ENCODE measurements around the gene PNLIPRP2.

PNLIPRP2 gene

DNA sequence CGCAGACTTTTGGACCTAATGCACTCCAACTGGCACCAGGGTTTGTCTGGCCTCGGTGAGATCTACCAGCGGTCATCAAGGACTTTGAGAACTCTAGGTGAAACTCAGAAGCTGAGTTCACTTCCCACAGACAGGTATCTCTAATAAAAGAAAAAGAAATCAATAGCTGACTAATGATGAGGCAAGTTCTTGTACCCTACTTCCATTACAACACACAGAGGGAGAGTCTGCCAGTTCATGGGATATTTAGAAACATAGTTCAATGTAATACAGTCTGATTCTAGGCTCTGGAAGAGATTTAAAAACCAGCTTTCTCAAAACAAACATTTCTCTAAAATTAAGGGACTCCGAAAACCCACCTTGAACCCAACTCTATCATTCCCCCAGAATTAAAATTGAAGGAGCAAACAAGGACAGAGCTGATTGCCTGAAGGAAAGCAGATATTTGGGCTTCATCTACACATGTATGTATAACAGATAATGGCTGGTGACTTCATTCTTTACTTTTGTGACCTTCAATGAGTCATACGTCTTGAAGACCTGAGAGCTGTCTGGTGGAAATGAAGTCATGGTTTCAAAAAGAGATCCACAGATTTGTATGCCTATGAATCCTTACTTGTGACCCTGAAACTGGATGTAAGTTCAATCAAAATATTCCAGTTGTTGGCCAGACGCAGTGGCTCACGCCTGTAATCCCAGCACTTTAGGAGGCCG, 32.7 kb upstream of the PNLIPRP2 start (continued):
- TF ChIP-seq ARNTL (CRISPR knock-in tag; IDR thresholded peaks at IDR 0.05; ENCODE audit: borderline replicate concordance, low read depth) (no peak), PPARA (CRISPR knock-in tag; IDR thresholded peaks at IDR 0.05; ENCODE audit: borderline replicate concordance) (no peak), ZNF8 (CRISPR knock-in tag; IDR thresholded peaks at IDR 0.05) (no peak), ISL1 (CRISPR knock-in tag; IDR thresholded peaks at IDR 0.05) (no peak), ZFP3 (CRISPR knock-in tag; IDR thresholded peaks at IDR 0.05) (no peak), ZNF565 (CRISPR knock-in tag; conservative IDR thresholded peaks at IDR 0.05; ENCODE audit: low read depth) (no peak)
- TF ChIP-seq, protein P1, sequence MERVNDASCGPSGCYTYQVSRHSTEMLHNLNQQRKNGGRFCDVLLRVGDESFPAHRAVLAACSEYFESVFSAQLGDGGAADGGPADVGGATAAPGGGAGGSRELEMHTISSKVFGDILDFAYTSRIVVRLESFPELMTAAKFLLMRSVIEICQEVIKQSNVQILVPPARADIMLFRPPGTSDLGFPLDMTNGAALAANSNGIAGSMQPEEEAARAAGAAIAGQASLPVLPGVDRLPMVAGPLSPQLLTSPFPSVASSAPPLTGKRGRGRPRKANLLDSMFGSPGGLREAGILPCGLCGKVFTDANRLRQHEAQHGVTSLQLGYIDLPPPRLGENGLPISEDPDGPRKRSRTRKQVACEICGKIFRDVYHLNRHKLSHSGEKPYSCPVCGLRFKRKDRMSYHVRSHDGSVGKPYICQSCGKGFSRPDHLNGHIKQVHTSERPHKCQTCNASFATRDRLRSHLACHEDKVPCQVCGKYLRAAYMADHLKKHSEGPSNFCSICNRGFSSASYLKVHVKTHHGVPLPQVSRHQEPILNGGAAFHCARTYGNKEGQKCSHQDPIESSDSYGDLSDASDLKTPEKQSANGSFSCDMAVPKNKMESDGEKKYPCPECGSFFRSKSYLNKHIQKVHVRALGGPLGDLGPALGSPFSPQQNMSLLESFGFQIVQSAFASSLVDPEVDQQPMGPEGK (CRISPR knock-in tag; IDR thresholded peaks at IDR 0.05; ENCODE audit: borderline replicate concordance), result no peak
- TF ChIP-seq, protein P2, sequence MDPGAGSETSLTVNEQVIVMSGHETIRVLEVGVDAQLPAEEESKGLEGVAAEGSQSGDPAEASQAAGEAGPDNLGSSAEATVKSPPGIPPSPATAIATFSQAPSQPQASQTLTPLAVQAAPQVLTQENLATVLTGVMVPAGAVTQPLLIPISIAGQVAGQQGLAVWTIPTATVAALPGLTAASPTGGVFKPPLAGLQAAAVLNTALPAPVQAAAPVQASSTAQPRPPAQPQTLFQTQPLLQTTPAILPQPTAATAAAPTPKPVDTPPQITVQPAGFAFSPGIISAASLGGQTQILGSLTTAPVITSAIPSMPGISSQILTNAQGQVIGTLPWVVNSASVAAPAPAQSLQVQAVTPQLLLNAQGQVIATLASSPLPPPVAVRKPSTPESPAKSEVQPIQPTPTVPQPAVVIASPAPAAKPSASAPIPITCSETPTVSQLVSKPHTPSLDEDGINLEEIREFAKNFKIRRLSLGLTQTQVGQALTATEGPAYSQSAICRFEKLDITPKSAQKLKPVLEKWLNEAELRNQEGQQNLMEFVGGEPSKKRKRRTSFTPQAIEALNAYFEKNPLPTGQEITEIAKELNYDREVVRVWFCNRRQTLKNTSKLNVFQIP (CRISPR knock-in tag; IDR thresholded peaks at IDR 0.05; ENCODE audit: borderline replicate concordance, low read depth), result no peak
- TF ChIP-seq, protein P3, sequence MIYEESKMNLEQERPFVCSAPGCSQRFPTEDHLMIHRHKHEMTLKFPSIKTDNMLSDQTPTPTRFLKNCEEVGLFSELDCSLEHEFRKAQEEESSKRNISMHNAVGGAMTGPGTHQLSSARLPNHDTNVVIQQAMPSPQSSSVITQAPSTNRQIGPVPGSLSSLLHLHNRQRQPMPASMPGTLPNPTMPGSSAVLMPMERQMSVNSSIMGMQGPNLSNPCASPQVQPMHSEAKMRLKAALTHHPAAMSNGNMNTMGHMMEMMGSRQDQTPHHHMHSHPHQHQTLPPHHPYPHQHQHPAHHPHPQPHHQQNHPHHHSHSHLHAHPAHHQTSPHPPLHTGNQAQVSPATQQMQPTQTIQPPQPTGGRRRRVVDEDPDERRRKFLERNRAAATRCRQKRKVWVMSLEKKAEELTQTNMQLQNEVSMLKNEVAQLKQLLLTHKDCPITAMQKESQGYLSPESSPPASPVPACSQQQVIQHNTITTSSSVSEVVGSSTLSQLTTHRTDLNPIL (CRISPR knock-in tag; IDR thresholded peaks at IDR 0.05; ENCODE audit: low read depth), result no peak

DNA sequence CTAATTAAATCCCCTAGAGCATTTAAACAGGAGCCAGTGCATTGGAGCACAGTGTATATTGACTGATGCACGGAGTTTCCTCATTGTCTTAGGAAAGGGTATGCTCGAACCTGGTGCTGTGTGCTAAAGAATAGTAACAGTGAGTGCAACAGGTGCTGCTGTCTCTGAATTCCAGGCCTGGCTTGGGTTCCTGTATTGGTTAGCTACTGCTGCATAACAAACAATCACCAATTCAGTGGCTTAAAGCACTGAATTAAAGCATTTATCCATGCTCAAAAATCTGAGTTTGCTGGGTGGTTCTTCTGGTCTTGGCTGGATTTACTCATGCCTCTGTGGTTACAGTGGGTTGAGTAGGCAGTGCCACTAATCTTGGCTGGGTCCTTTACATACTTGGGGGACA, 31.8 kb upstream of the PNLIPRP2 start:
- ATAC-seq, result no peak
- TF ChIP-seq TCF4 (CRISPR knock-in tag; IDR thresholded peaks at IDR 0.05; ENCODE audit: borderline replicate concordance), result no peak

DNA sequence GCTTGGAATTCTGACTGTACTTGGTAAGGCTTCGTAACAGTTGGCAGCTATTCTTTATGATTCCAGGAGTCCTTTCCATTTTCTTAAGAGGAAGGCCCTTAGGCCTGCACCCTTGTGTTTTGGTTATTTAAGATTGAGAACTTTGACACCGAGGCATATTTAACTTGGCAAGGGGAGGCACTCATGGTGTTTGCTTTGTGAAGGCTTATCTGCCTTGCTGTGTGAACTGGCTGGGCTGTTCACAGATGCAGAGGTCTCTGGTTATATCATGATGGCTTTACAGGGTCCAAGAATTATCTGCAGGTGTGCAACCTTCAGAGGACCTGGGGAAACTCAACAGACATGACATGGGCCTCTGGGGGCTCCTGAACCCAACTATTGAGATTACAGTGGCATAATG, 30.8 kb upstream of the PNLIPRP2 start:
- TF ChIP-seq, protein P2 (CRISPR knock-in tag; IDR thresholded peaks at IDR 0.05; ENCODE audit: borderline replicate concordance, low read depth), result no peak
- TF ChIP-seq TCF4 (CRISPR knock-in tag; IDR thresholded peaks at IDR 0.05; ENCODE audit: borderline replicate concordance), result no peak
- no peak for TF ChIP-seq ISL1 (CRISPR knock-in tag; IDR thresholded peaks at IDR 0.05)
- TF ChIP-seq ARNTL (CRISPR knock-in tag; IDR thresholded peaks at IDR 0.05; ENCODE audit: borderline replicate concordance, low read depth), result no peak
- TF ChIP-seq, protein P3 (CRISPR knock-in tag; IDR thresholded peaks at IDR 0.05; ENCODE audit: low read depth), result no peak
- TF ChIP-seq RARB (CRISPR knock-in tag; IDR thresholded peaks at IDR 0.05), result no peak
- TF ChIP-seq GLIS3 (CRISPR knock-in tag; IDR thresholded peaks at IDR 0.05), result no peak
- no peak for TF ChIP-seq ESRRG (CRISPR knock-in tag; IDR thresholded peaks at IDR 0.05)
- no peak for ATAC-seq

DNA sequence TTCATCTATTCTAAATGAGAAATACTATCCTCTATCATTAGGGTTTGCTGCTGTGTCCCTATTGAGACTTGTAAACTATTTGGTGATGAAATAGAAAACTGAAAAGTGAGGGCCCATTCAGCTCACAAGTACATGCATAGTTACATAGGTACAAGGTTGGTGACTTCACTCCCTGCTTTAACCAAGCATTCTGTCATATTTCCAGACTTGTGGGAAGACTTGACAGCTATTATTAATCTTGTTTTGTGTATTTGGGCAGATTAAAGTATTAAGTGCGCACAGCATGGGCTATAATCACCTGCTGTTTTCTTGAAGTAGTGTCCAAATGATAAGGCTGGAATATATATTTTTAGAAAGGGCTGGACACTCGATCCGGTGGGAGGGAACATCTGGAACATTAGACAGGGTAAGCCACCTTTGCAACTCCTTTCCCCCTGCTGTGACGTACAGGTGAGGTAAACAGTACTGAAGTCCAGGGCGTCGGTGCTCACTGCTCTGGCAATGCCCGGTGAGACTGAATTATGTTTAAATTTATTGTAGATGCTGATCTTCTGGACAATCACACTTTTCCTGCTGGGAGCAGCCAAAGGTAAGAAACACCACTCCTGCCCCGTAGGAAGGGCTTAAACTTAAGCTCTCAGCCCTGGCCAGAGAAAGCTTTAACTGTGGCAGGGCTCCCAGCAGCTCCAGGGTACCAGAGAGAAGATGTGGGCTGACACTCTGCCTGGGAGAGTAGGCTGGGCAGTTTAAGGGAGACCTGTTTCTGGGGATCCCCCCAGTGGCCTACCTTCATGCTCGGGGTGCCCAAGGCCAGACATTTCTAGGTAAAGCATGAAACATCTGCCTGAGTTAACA, 29.9 kb upstream of the PNLIPRP2 start, which contains the start of gene PNLIPRP1:
Gene PNLIPRP1 (plus strand): TSS at position 370 of the 855 bp plus-strand sequence. CDS start 171 bp downstream, at position 541.
- ATAC-seq, result no peak
- TF ChIP-seq GLIS3 (CRISPR knock-in tag; IDR thresholded peaks at IDR 0.05) (no peak), OSR1 (CRISPR knock-in tag; IDR thresholded peaks at IDR 0.05) (no peak), TOX (CRISPR knock-in tag; IDR thresholded peaks at IDR 0.05; ENCODE audit: borderline replicate concordance) (no peak), ZNF8 (CRISPR knock-in tag; IDR thresholded peaks at IDR 0.05) (no peak), PPARA (CRISPR knock-in tag; IDR thresholded peaks at IDR 0.05; ENCODE audit: borderline replicate concordance) (no peak), ZC3H10 (CRISPR knock-in tag; IDR thresholded peaks at IDR 0.05) (no peak), RARB (CRISPR knock-in tag; IDR thresholded peaks at IDR 0.05) (no peak), ISL1 (CRISPR knock-in tag; IDR thresholded peaks at IDR 0.05) (no peak), BACH2 (CRISPR knock-in tag; IDR thresholded peaks at IDR 0.05; ENCODE audit: borderline replicate concordance) (no peak)
- TF ChIP-seq, protein P4, sequence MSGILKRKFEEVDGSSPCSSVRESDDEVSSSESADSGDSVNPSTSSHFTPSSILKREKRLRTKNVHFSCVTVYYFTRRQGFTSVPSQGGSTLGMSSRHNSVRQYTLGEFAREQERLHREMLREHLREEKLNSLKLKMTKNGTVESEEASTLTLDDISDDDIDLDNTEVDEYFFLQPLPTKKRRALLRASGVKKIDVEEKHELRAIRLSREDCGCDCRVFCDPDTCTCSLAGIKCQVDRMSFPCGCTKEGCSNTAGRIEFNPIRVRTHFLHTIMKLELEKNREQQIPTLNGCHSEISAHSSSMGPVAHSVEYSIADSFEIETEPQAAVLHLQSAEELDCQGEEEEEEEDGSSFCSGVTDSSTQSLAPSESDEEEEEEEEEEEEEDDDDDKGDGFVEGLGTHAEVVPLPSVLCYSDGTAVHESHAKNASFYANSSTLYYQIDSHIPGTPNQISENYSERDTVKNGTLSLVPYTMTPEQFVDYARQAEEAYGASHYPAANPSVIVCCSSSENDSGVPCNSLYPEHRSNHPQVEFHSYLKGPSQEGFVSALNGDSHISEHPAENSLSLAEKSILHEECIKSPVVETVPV (CRISPR knock-in tag; IDR thresholded peaks at IDR 0.05), result no peak
- TF ChIP-seq, protein P5, sequence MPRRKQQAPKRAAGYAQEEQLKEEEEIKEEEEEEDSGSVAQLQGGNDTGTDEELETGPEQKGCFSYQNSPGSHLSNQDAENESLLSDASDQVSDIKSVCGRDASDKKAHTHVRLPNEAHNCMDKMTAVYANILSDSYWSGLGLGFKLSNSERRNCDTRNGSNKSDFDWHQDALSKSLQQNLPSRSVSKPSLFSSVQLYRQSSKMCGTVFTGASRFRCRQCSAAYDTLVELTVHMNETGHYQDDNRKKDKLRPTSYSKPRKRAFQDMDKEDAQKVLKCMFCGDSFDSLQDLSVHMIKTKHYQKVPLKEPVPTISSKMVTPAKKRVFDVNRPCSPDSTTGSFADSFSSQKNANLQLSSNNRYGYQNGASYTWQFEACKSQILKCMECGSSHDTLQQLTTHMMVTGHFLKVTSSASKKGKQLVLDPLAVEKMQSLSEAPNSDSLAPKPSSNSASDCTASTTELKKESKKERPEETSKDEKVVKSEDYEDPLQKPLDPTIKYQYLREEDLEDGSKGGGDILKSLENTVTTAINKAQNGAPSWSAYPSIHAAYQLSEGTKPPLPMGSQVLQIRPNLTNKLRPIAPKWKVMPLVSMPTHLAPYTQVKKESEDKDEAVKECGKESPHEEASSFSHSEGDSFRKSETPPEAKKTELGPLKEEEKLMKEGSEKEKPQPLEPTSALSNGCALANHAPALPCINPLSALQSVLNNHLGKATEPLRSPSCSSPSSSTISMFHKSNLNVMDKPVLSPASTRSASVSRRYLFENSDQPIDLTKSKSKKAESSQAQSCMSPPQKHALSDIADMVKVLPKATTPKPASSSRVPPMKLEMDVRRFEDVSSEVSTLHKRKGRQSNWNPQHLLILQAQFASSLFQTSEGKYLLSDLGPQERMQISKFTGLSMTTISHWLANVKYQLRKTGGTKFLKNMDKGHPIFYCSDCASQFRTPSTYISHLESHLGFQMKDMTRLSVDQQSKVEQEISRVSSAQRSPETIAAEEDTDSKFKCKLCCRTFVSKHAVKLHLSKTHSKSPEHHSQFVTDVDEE (CRISPR knock-in tag; IDR thresholded peaks at IDR 0.05), result no peak

Data from SK-N-SH treated with all-trans-retinoic acid at 6 μM for 48 hours (cell line).